Right lobe of liver (tissue), 6 donors: ENCODE measurements around the gene SSBP3. TPM values are rescaled to one million over a fixed set of nuclear protein-coding genes. Genes with fewer than 3 reads are reported as not detected.

Source experiments
- ATAC-seq, 4 donors: fragments of 200-7000 bp; cut with Tn5 transposase; one replicate each; pipeline ENCODE4 v1.9.1; 2020; ENCODE audit warnings: mild to moderate bottlenecking in 4 of 4, moderate library complexity in 4 of 4
- DNase-seq, 3 donors: peaks; one replicate each; pipeline ENCODE4 v3.0.0-alpha.2; 2020
- H3K27ac ChIP-seq, 3 donors: fragments of 200-600 bp; one replicate each; pipeline ENCODE4 v1.8.0; 2022
- H3K27me3 ChIP-seq, 2 donors: fragments of 200-600 bp; one replicate each; pipeline ENCODE4 v1.8.0; 2022
- H3K36me3 ChIP-seq, 4 donors: fragments of 200-600 bp; sonication (generic) in 1 of 4; one replicate each; pipeline versions ENCODE4 v1.5.1 to v1.8.0; 2017 to 2022; ENCODE audit warnings: control low read depth in 1 of 4
- H3K4me1 ChIP-seq, 4 donors: fragments of 200-600 bp; sonication (generic) in 1 of 4; one replicate each; pipeline versions ENCODE4 v1.5.1 to v1.8.0; 2017 to 2022; ENCODE audit warnings: control low read depth in 1 of 4
- H3K4me3 ChIP-seq, 3 donors: fragments of 200-600 bp; one replicate each; pipeline ENCODE4 v1.8.0; 2022
- H3K9me3 ChIP-seq, 4 donors: fragments of 200-600 bp; sonication (generic) in 1 of 4; one replicate each; pipeline versions ENCODE4 v1.5.1 to v1.8.0; 2017 to 2022; ENCODE audit warnings: control low read depth in 1 of 4
- CTCF ChIP-seq, 4 donors: fragments of 200-600 bp in 3 of 4; fragments of 450-650 bp in 1 of 4; IDR thresholded peaks; one replicate each; pipeline versions ENCODE4 v1.5.1 to v1.8.0; 2016 to 2022; ENCODE audit warnings: antibody characterized with exemption in 4 of 4, mild to moderate bottlenecking in 2 of 4
- POLR2A ChIP-seq: fragments of 450-650 bp; IDR thresholded peaks from one replicate; pipeline ENCODE4 v1.6.1; 2017; ENCODE audit warnings: antibody characterized with exemption, mild to moderate bottlenecking
- WGBS: methylation state at CpG from one replicate; pipeline ENCODE4 v1.1.6; 2018; ENCODE audit warnings: low coverage, low lambda C conversion rate; ENCODE audit not compliant: insufficient coverage; ENCODE audit errors: missing lambda C conversion rate; 5-methylcytosine and 5-hydroxymethylcytosine counted together
- intact Hi-C, 2 donors: fragments of 100-400 bp; cut with DNase I; formaldehyde crosslinking; loops; one replicate each; pipeline versions ENCODE4 v1.11.2 to v1.14.1; 2022
- total RNA-seq, 6 experiments: library from RNA; depleted of rRNA in 2 of 6; stranded (reverse); fragments of >200 nt in 2 of 6; fragmentation: NEBNext Ultra II Directional in 3 of 6; extraction: Animal tissue kit (Norgen Biotek cat#: 25700) in 3 of 6; gene quantifications; one replicate each; pipeline versions ENCODE4 v1.1.0 to v1.2.4, GENCODE V29; 2016 to 2023
- donor health status: DM: no; HTN: yes; CAD: no.
- donor health status: DM: no; HTN: no; CAD: no.
- donor health status: DM: no; HTN: no; CAD: no.
- donor health status: DM: no; HTN: yes; CAD: no.
- donor health status: DM: no; HTN: yes; CAD: no.

The SSBP3 gene
- total RNA-seq, 6 experiments from 2014 or later: 19.4 to 34.1 (median 24.4) TPM

- Histone ChIP-seq H3K27me3 (no peaks in the 10 kb centered on the region), H3K4me1 (peaks cover 0 to 8% (median 2%) of the 10 kb centered on the region in 4 donors), H3K9me3 (no peaks in the 10 kb centered on the region), H3K27ac (no peak overlapping the region), H3K4me3 (no peak overlapping the region), H3K36me3 (peaks cover 0 to 18% (median 9%) of the 10 kb centered on the region in 4 donors)
- intact Hi-C loops: no loop called here
- no peak for TF ChIP-seq POLR2A
- no peak for TF ChIP-seq CTCF (IDR thresholded peaks at IDR 0.05)
- no CpG with 5 or more reads among the region's 7 CpGs for WGBS
- ATAC-seq (no peak), DNase-seq (no peak)
These were observed 184.2 kb downstream of the SSBP3 start for GRCh38 chr1:54221867-54222484.

GRCh38 chr1:54221113-54221834, 184.9 kb downstream of the SSBP3 start:
- Histone ChIP-seq H3K9me3 (no peaks in the 10 kb centered on the region), H3K4me1 (peaks cover 0 to 8% (median 2%) of the 10 kb centered on the region in 4 donors), H3K27ac (no peak overlapping the region), H3K4me3 (no peak overlapping the region), H3K27me3 (no peaks in the 10 kb centered on the region), H3K36me3 (peaks cover 0 to 25% (median 13%) of the 10 kb centered on the region in 4 donors)
- ATAC-seq (no peak), DNase-seq (no peak)
- 96% methylated on average over 8 of the region's 12 CpGs for WGBS
- intact Hi-C loops: no loop called here
- TF ChIP-seq POLR2A (no peak), CTCF (IDR thresholded peaks at IDR 0.05) (no peak)

GRCh38 chr1:54220004-54220811, 186.0 kb downstream of the SSBP3 start:
- no peak for TF ChIP-seq POLR2A
- TF ChIP-seq CTCF (IDR thresholded peaks at IDR 0.05): no peak
- Histone ChIP-seq H3K9me3 (no peaks in the 10 kb centered on the region), H3K27ac (peak overlapping the region in 1 of 3 donors; percentile 15), H3K27me3 (no peaks in the 10 kb centered on the region), H3K36me3 (peaks cover 0 to 36% (median 19%) of the 10 kb centered on the region in 4 donors), H3K4me3 (no peak overlapping the region), H3K4me1 (peaks cover 0 to 8% (median 2%) of the 10 kb centered on the region in 4 donors)
- intact Hi-C loops: no loop called here
- WGBS: 36% methylated on average over 6 of the region's 18 CpGs
- ATAC-seq: peak; percentile 40 to 83 (median 58)
- peak in 2 of 3 donors; percentile 62 to 76 for DNase-seq

- Histone ChIP-seq H3K9me3 (no peaks in the 10 kb centered on the region), H3K4me3 (no peak overlapping the region), H3K27ac (peak overlapping the region in 1 of 3 donors; percentile 15), H3K27me3 (no peaks in the 10 kb centered on the region), H3K36me3 (peaks cover 0 to 41% (median 22%) of the 10 kb centered on the region in 4 donors), H3K4me1 (peaks cover 0 to 8% (median 2%) of the 10 kb centered on the region in 4 donors)
- 45% methylated on average over 2 of the region's 3 CpGs for WGBS
- intact Hi-C loops: no loop called here
- TF ChIP-seq POLR2A (no peak), CTCF (IDR thresholded peaks at IDR 0.05) (no peak)
- DNase-seq: no peak
- no peak for ATAC-seq
These were observed 186.5 kb downstream of the SSBP3 start for GRCh38 chr1:54219688-54220003.
